ENCODE results near the gene LONP1.

GRCh38 chr19:5652261-5652660 is 67.7 kb downstream of the LONP1 start:
- TF ChIP-seq CTCF (IDR thresholded peaks at IDR 0.05; ENCODE audit: poor library complexity, severe bottlenecking) (no peak), EZH2 (IDR thresholded peaks at IDR 0.05; ENCODE audit: borderline replicate concordance, insufficient read depth, low read length, poor library complexity, severe bottlenecking) (no peak), RAD21 (conservative IDR thresholded peaks at IDR 0.05) (no peak), MXI1 (conservative IDR thresholded peaks at IDR 0.05; ENCODE audit: poor library complexity, severe bottlenecking) (no peak), EP300 (conservative IDR thresholded peaks at IDR 0.05; ENCODE audit: poor library complexity, severe bottlenecking) (no peak), POLR2AphosphoS5 (IDR thresholded peaks at IDR 0.05) (no peak), TAF1 (IDR thresholded peaks at IDR 0.05; ENCODE audit: low read depth) (no peak)
- TF ChIP-seq, protein P1, sequence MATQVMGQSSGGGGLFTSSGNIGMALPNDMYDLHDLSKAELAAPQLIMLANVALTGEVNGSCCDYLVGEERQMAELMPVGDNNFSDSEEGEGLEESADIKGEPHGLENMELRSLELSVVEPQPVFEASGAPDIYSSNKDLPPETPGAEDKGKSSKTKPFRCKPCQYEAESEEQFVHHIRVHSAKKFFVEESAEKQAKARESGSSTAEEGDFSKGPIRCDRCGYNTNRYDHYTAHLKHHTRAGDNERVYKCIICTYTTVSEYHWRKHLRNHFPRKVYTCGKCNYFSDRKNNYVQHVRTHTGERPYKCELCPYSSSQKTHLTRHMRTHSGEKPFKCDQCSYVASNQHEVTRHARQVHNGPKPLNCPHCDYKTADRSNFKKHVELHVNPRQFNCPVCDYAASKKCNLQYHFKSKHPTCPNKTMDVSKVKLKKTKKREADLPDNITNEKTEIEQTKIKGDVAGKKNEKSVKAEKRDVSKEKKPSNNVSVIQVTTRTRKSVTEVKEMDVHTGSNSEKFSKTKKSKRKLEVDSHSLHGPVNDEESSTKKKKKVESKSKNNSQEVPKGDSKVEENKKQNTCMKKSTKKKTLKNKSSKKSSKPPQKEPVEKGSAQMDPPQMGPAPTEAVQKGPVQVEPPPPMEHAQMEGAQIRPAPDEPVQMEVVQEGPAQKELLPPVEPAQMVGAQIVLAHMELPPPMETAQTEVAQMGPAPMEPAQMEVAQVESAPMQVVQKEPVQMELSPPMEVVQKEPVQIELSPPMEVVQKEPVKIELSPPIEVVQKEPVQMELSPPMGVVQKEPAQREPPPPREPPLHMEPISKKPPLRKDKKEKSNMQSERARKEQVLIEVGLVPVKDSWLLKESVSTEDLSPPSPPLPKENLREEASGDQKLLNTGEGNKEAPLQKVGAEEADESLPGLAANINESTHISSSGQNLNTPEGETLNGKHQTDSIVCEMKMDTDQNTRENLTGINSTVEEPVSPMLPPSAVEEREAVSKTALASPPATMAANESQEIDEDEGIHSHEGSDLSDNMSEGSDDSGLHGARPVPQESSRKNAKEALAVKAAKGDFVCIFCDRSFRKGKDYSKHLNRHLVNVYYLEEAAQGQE (IDR thresholded peaks at IDR 0.05; ENCODE audit: borderline replicate concordance): no peak
